Upper lobe of left lung (tissue), 6 donors: ENCODE data around the gene ZC3H7B. TPM values are rescaled to one million over a fixed set of nuclear protein-coding genes. Genes with fewer than 3 reads are reported as not detected.

ENCODE experiments used
- ATAC-seq, 2 donors: fragments of 200-7000 bp; cut with Tn5 transposase; one replicate each; pipeline ENCODE4 v1.9.1; 2022; ENCODE audit warnings: mild to moderate bottlenecking in 2 of 2, moderate library complexity in 2 of 2; ENCODE audit not compliant: low FRiP score in 2 of 2
- DNase-seq, 2 donors: peaks; one replicate each; pipeline ENCODE4 v3.0.0-alpha.2; 2019 to 2020
- H3K27ac ChIP-seq, 4 donors: fragments of 200-600 bp; sonication (generic); one replicate each; pipeline ENCODE4 v1.5.1; 2016 to 2019
- H3K27me3 ChIP-seq, 4 donors: fragments of 200-600 bp; sonication (generic); one replicate each; pipeline ENCODE4 v1.5.1; 2017 to 2019
- H3K36me3 ChIP-seq, 4 donors: fragments of 200-600 bp; sonication (generic); one replicate each; pipeline ENCODE4 v1.5.1; 2016 to 2019
- H3K4me1 ChIP-seq, 4 donors: fragments of 200-600 bp; sonication (generic); one replicate each; pipeline ENCODE4 v1.5.1; 2018 to 2019
- H3K4me3 ChIP-seq, 4 donors: fragments of 200-600 bp; sonication (generic); one replicate each; pipeline ENCODE4 v1.5.1; 2017 to 2019; ENCODE audit warnings: mild to moderate bottlenecking in 2 of 4, moderate library complexity in 1 of 4
- H3K9me3 ChIP-seq, 4 donors: fragments of 200-600 bp; sonication (generic); one replicate each; pipeline ENCODE4 v1.5.1; 2018 to 2019
- CTCF ChIP-seq, 6 experiments: fragments of 450-650 bp in 4 of 6; fragments of 200-600 bp in 2 of 6; sonication (generic) in 2 of 6; IDR thresholded peaks; one replicate each; pipeline ENCODE4 v1.5.1; 2016 to 2019; ENCODE audit warnings: antibody characterized with exemption in 6 of 6
- EP300 ChIP-seq, 4 donors: sonication (generic); formaldehyde crosslinking; IDR thresholded peaks; one replicate each; pipeline ENCODE4 v1.5.1; 2017; ENCODE audit warnings: antibody characterized with exemption in 4 of 4, control low read depth in 2 of 4
- POLR2A ChIP-seq, 4 donors: fragments of 450-650 bp; IDR thresholded peaks; one replicate each; pipeline ENCODE4 v1.5.1; 2016 to 2017; ENCODE audit warnings: antibody characterized with exemption in 4 of 4, mild to moderate bottlenecking in 2 of 4
- POLR2AphosphoS5 ChIP-seq, 2 donors: sonication (generic); formaldehyde crosslinking; IDR thresholded peaks; one replicate each; pipeline ENCODE4 v1.5.1; 2017; ENCODE audit warnings: antibody characterized with exemption in 2 of 2
- WGBS, 2 donors: methylation state at CpG; one replicate each; pipeline ENCODE4 v1.1.5; 2017 to 2018; 5-methylcytosine and 5-hydroxymethylcytosine counted together
- total RNA-seq, 6 donors: library from RNA; depleted of rRNA in 4 of 6; stranded (reverse); fragments of >200 nt in 4 of 6; gene quantifications; one replicate each; pipeline versions ENCODE4 v1.1.0 to v1.2.1, GENCODE V29; 2016 to 2021
- donor health status: DM: no; HTN: no; CAD: no; lungs with moderate emphysema.
- donor health status: DM: no; HTN: yes; CAD: no; lungs with severe emphysema.

The ZC3H7B gene
- total RNA-seq, 6 donors from 2014 or later: 48.2 to 67.4 (median 56.9) TPM

- Histone ChIP-seq H3K4me1 (peaks cover 27 to 51% (median 37%) of the 10 kb centered on the region in 4 donors), H3K4me3 (peak overlapping the region in 3 of 4 donors; percentile 43 to 62 (median 58)), H3K36me3 (no peaks in the 10 kb centered on the region), H3K27ac (peak overlapping the region; percentile 21 to 91 (median 70)), H3K9me3 (no peaks in the 10 kb centered on the region), H3K27me3 (no peaks in the 10 kb centered on the region)
- ATAC-seq (no peak), DNase-seq (no peak)
- WGBS, 2 donors: 56 to 65% methylated on average over 13 to 15 of the region's 17 CpGs
- TF ChIP-seq CTCF (IDR thresholded peaks at IDR 0.05): peak in 1 of 6 experiments; percentile 5
- TF ChIP-seq POLR2AphosphoS5 (IDR thresholded peaks at IDR 0.05): no peak
Observed at GRCh38 chr22:41366323-41367029, 65.2 kb downstream of the ZC3H7B start.

GRCh38 chr22:41367039-41367679 lies 65.8 kb downstream of the ZC3H7B start:
- Histone ChIP-seq H3K27me3 (no peaks in the 10 kb centered on the region), H3K9me3 (no peaks in the 10 kb centered on the region), H3K4me3 (peak overlapping the region; percentile 43 to 62 (median 51)), H3K27ac (peak overlapping the region; percentile 69 to 91 (median 78)), H3K4me1 (peaks cover 30 to 51% (median 37%) of the 10 kb centered on the region in 4 donors), H3K36me3 (no peaks in the 10 kb centered on the region)
- WGBS, 2 donors: 13 to 18% methylated on average over 6 to 10 of the region's 21 CpGs
- ATAC-seq (peak; percentile 95 to 96), DNase-seq (peak; percentile 97 to 100)
- peak in 4 of 6 experiments; percentile 13 to 77 (median 31) for TF ChIP-seq CTCF (IDR thresholded peaks at IDR 0.05)
- peak; percentile 81 to 84 for TF ChIP-seq POLR2AphosphoS5 (IDR thresholded peaks at IDR 0.05)
- peak in 1 of 4 donors; percentile 67 for TF ChIP-seq EP300 (IDR thresholded peaks at IDR 0.05)
- peak in 1 of 4 donors; percentile 80 for TF ChIP-seq POLR2A (IDR thresholded peaks at IDR 0.05)

- ATAC-seq (peak; percentile 67 to 81), DNase-seq (peak in 1 of 2 donors; percentile 70)
- H3K27me3 ChIP-seq: no peaks in the 10 kb centered on the region
- TF ChIP-seq POLR2AphosphoS5 (IDR thresholded peaks at IDR 0.05) (no peak), POLR2A (IDR thresholded peaks at IDR 0.05) (no peak), EP300 (IDR thresholded peaks at IDR 0.05) (no peak), CTCF (IDR thresholded peaks at IDR 0.05) (no peak)
- no peaks in the 10 kb centered on the region for H3K9me3 ChIP-seq
- H3K4me3 ChIP-seq: peak overlapping the region; percentile 43 to 62 (median 51)
- H3K36me3 ChIP-seq: no peaks in the 10 kb centered on the region
- H3K4me1 ChIP-seq: peaks cover 30 to 51% (median 37%) of the 10 kb centered on the region in 4 donors
- WGBS, 2 donors: 70 to 75% methylated on average over 13 to 18 of the region's 18 CpGs
- peak overlapping the region; percentile 69 to 91 (median 78) for H3K27ac ChIP-seq
Observed at GRCh38 chr22:41367680-41368542, 66.6 kb downstream of the ZC3H7B start.

GRCh38 chr22:41368543-41369423 lies 67.5 kb downstream of the ZC3H7B start:
- H3K9me3 ChIP-seq: no peaks in the 10 kb centered on the region
- no peak for TF ChIP-seq POLR2A (IDR thresholded peaks at IDR 0.05)
- TF ChIP-seq CTCF (IDR thresholded peaks at IDR 0.05): no peak
- TF ChIP-seq EP300 (IDR thresholded peaks at IDR 0.05): no peak
- ATAC-seq: no peak
- H3K36me3 ChIP-seq: no peaks in the 10 kb centered on the region
- peaks cover 30 to 51% (median 37%) of the 10 kb centered on the region in 4 donors for H3K4me1 ChIP-seq
- H3K27ac ChIP-seq: peak overlapping the region; percentile 69 to 91 (median 78)
- no peak for DNase-seq
- H3K27me3 ChIP-seq: no peaks in the 10 kb centered on the region
- WGBS, 2 donors: 73 to 76% methylated on average over 6 to 13 of the region's 19 CpGs
- H3K4me3 ChIP-seq: peak overlapping the region in 3 of 4 donors; percentile 43 to 62 (median 58)
